DND-41 (cell line): ENCODE data around the gene CYP11A1.

Experiments used
- EZH2 ChIP-seq: IDR thresholded peaks from 3 replicates; pipeline ENCODE4 v1.6.1; 2012; ENCODE audit warnings: borderline replicate concordance, low read depth, mild to moderate bottlenecking, moderate library complexity, low read length, inconsistent platforms; ENCODE audit not compliant: severe bottlenecking
- TF ChIP-seq, protein P1 (sequence below): IDR thresholded peaks from 2 replicates; pipeline ENCODE4 v1.5.1; 2012; ENCODE audit warnings: borderline replicate concordance, low read length, moderate library complexity, mild to moderate bottlenecking; ENCODE audit not compliant: poor library complexity, severe bottlenecking; ENCODE audit errors: extremely low read depth

DNA sequence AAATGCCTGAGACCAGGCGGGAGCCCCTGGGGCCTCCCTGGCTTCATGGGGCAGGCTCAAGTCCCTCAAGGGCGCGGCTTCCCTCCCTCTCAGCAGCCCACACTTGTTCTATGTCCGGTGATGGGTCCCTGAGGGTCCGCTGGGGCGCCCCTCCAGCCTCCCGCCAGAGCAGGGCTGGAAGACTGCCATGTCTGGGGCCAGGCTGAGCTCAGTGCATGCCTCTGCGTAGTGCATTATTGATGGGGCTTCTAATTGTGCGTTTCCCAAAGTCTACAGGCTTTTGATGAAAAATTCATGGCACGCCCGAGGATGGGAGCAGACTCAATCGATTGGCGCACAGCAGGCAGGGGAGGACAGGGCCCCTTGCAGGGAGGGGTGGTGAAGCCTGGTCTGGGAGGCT is 51.3 kb downstream of the CYP11A1 start:
- TF ChIP-seq, protein P1, sequence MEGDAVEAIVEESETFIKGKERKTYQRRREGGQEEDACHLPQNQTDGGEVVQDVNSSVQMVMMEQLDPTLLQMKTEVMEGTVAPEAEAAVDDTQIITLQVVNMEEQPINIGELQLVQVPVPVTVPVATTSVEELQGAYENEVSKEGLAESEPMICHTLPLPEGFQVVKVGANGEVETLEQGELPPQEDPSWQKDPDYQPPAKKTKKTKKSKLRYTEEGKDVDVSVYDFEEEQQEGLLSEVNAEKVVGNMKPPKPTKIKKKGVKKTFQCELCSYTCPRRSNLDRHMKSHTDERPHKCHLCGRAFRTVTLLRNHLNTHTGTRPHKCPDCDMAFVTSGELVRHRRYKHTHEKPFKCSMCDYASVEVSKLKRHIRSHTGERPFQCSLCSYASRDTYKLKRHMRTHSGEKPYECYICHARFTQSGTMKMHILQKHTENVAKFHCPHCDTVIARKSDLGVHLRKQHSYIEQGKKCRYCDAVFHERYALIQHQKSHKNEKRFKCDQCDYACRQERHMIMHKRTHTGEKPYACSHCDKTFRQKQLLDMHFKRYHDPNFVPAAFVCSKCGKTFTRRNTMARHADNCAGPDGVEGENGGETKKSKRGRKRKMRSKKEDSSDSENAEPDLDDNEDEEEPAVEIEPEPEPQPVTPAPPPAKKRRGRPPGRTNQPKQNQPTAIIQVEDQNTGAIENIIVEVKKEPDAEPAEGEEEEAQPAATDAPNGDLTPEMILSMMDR = no peak
- no peak for TF ChIP-seq EZH2
